HCT116 (cell line): ENCODE data around the gene NPEPL1. TPM values are rescaled to one million over a fixed set of nuclear protein-coding genes. Genes with fewer than 3 reads are reported as not detected.

ENCODE experiments used
- ATAC-seq: fragments of 200-7000 bp; cut with Tn5 transposase; 2 replicates; pipeline ENCODE4 v1.9.1; 2020; ENCODE audit warnings: mild to moderate bottlenecking, moderate library complexity
- BruUV-seq: library from RNA; stranded (reverse); fragments of 400-500 nt; replicated peaks from 2 replicates; lab custom pipeline; 2021; lab: Mats Ljungman, UMichigan
- CTCF ChIA-PET: fragments of 300-600 bp; sonication (Branson Sonifier 250); formaldehyde crosslinking; loops from one replicate; lab custom pipeline; 2021; ENCODE audit warnings: antibody characterized with exemption; lab: Charles Lee
- POLR2A ChIA-PET: fragments of 300-600, 350-600 bp; sonication (Branson Sonifier 250); formaldehyde crosslinking; loops from one replicate; lab custom pipeline; 2021; ENCODE audit warnings: antibody characterized with exemption; lab: Charles Lee
- RAD21 ChIA-PET, 2 experiments: fragments of 300-600 bp; sonication (Branson Sonifier 250); formaldehyde crosslinking; loops; one replicate each; lab custom pipeline; 2023; ENCODE audit warnings: low total read pairs in 2 of 2; ENCODE audit not compliant: uncharacterized antibody in 2 of 2, unreplicated experiment in 2 of 2, low non-redundant PET in 1 of 2; lab: Charles Lee
- DNase-seq: peaks from one replicate; pipeline ENCODE4 v3.0.0-alpha.2; 2010; ENCODE audit warnings: low read depth, low spot score
- H2AFZ ChIP-seq: fragments of 200-600 bp; shearing (Covaris generic), sonication (generic); 2 replicates; pipeline ENCODE4 v1.6.1; 2017; ENCODE audit warnings: low read depth, mixed run types, mixed read lengths, antibody characterized with exemption, low read length; ENCODE audit not compliant: poor library complexity, severe bottlenecking
- H3K27ac ChIP-seq: 2 replicates; pipeline ENCODE4 v1.5.1; 2012; ENCODE audit warnings: low read depth, low read length
- H3K27me3 ChIP-seq: fragments of 200-600 bp; sonication (generic); 2 replicates; pipeline ENCODE4 v1.6.1; 2016; ENCODE audit warnings: mixed run types, low read length, mixed read lengths; ENCODE audit not compliant: insufficient read depth
- H3K36me3 ChIP-seq, 2 experiments: fragments of 200-500 bp in 1 of 2; fragments of 200-600 bp in 1 of 2; sonication (Bioruptor generic) in 1 of 2; sonication (generic) in 1 of 2; 2 replicates each; pipeline versions ENCODE4 v1.5.1 to v1.6.1; 2014 to 2016; ENCODE audit warnings: low read length in 2 of 2, inconsistent platforms in 1 of 2, mixed read lengths in 1 of 2, mixed run types in 1 of 2; ENCODE audit not compliant: insufficient read depth in 2 of 2, control insufficient read depth in 1 of 2
- H3K4me1 ChIP-seq, 2 experiments: fragments of 200-600 bp in 1 of 2; sonication (generic) in 1 of 2; 2 replicates each; pipeline versions ENCODE4 v1.5.1 to v1.6.1; 2012 to 2017; ENCODE audit warnings: low read length in 2 of 2, inconsistent platforms in 1 of 2, mild to moderate bottlenecking in 1 of 2, mixed read lengths in 1 of 2, mixed run types in 1 of 2, moderate library complexity in 1 of 2; ENCODE audit not compliant: insufficient read depth in 2 of 2, control insufficient read depth in 1 of 2
- H3K4me2 ChIP-seq: fragments of 200-600 bp; sonication (generic); 2 replicates; pipeline ENCODE4 v1.6.1; 2017; ENCODE audit warnings: mixed run types, low read length, mixed read lengths
- H3K4me3 ChIP-seq, 2 experiments: fragments of 200-600 bp in 1 of 2; sonication (generic) in 1 of 2; replicated peaks in 1 of 2; 2 replicates each; pipeline ENCODE4 v1.5.1; 2011 to 2016; ENCODE audit warnings: low read length in 2 of 2, control low read depth in 1 of 2, low read depth in 1 of 2, mild to moderate bottlenecking in 1 of 2, mixed read lengths in 1 of 2, mixed run types in 1 of 2
- H3K79me2 ChIP-seq: fragments of 200-600 bp; sonication (generic); 2 replicates; pipeline ENCODE4 v1.6.1; 2017; ENCODE audit warnings: mild to moderate bottlenecking, mixed run types, low read length, moderate library complexity, mixed read lengths; ENCODE audit not compliant: insufficient read depth
- H3K9ac ChIP-seq: fragments of 200-600 bp; sonication (generic); 2 replicates; pipeline ENCODE4 v1.6.1; 2016; ENCODE audit warnings: low read length, mixed read lengths
- H3K9me2 ChIP-seq: fragments of 200-600 bp; sonication (generic), shearing (Covaris generic); 2 replicates; pipeline ENCODE4 v1.6.1; 2017; ENCODE audit warnings: mixed run types, mild to moderate bottlenecking, moderate library complexity; ENCODE audit not compliant: insufficient read depth
- H3K9me3 ChIP-seq, 2 experiments: fragments of 200-500 bp in 1 of 2; fragments of 200-600 bp in 1 of 2; sonication (Bioruptor generic) in 1 of 2; sonication (generic) in 1 of 2; 2 replicates each; pipeline ENCODE4 v1.6.1; 2014 to 2017; ENCODE audit warnings: low read length in 2 of 2, mixed read lengths in 2 of 2, inconsistent platforms in 1 of 2, low read depth in 1 of 2, mild to moderate bottlenecking in 1 of 2, mixed run types in 1 of 2, moderate library complexity in 1 of 2; ENCODE audit not compliant: control insufficient read depth in 1 of 2, insufficient read depth in 1 of 2
- H4K20me1 ChIP-seq: fragments of 200-600 bp; sonication (generic), shearing (Covaris generic); 2 replicates; pipeline ENCODE4 v1.6.1; 2017; ENCODE audit warnings: mixed run types, mild to moderate bottlenecking, moderate library complexity; ENCODE audit not compliant: insufficient read depth
- ATF3 ChIP-seq: IDR thresholded peaks from 2 replicates; pipeline ENCODE4 v1.6.1; 2012
- CTCF ChIP-seq, 3 experiments: fragments of 200-600 bp in 1 of 3; sonication (generic) in 1 of 3; IDR thresholded peaks in 2 of 3; conservative IDR thresholded peaks in 1 of 3; 2 replicates each; pipeline ENCODE4 v1.5.1; 2012 to 2017; ENCODE audit warnings: low read depth in 2 of 3, low read length in 2 of 3, antibody characterized with exemption in 1 of 3, borderline replicate concordance in 1 of 3, control low read depth in 1 of 3, mild to moderate bottlenecking in 1 of 3, mixed read lengths in 1 of 3, mixed run types in 1 of 3, moderate library complexity in 1 of 3; ENCODE audit not compliant: insufficient read depth in 1 of 3
- EZH2 ChIP-seq: fragments of 200-600 bp; sonication (generic); IDR thresholded peaks from 2 replicates; pipeline ENCODE4 v1.6.1; 2017; ENCODE audit warnings: antibody characterized with exemption, mixed run types
- EZH2phosphoT487 ChIP-seq: fragments of 200-600 bp; IDR thresholded peaks from 2 replicates; pipeline ENCODE4 v1.6.1; 2018; ENCODE audit warnings: antibody characterized with exemption, borderline replicate concordance
- JUND ChIP-seq: IDR thresholded peaks from 2 replicates; pipeline ENCODE4 v1.6.1; 2012
- POLR2A ChIP-seq: IDR thresholded peaks from 2 replicates; pipeline ENCODE4 v1.7.0; 2011; ENCODE audit warnings: borderline replicate concordance; ENCODE audit not compliant: insufficient read depth, insufficient read length; ENCODE audit errors: extremely low read depth
- POLR2AphosphoS5 ChIP-seq: IDR thresholded peaks from 2 replicates; pipeline ENCODE4 v1.6.1; 2011; ENCODE audit warnings: mild to moderate bottlenecking, low read depth, low read length, moderate library complexity
- RAD21 ChIP-seq: IDR thresholded peaks from 2 replicates; pipeline ENCODE4 v1.6.1; 2012; ENCODE audit warnings: low read depth, mild to moderate bottlenecking
- TCF7L2 ChIP-seq: IDR thresholded peaks from 2 replicates; pipeline ENCODE4 v1.7.0; 2011; ENCODE audit warnings: borderline replicate concordance, inconsistent platforms; ENCODE audit not compliant: insufficient read depth, insufficient read length; ENCODE audit errors: extremely low read depth
- ZBTB33 ChIP-seq: IDR thresholded peaks from 2 replicates; pipeline ENCODE4 v1.6.1; 2011; ENCODE audit warnings: mild to moderate bottlenecking, low read length, moderate library complexity; ENCODE audit not compliant: insufficient replicate concordance; ENCODE audit errors: extremely low read depth
- ZFX ChIP-seq: fragments of 450-650 bp; IDR thresholded peaks from 2 replicates; pipeline ENCODE4 v1.6.1; 2017
- ZNF274 ChIP-seq: fragments of 200-500 bp; sonication (Bioruptor generic); IDR thresholded peaks from 2 replicates; pipeline ENCODE4 v1.6.1; 2014; ENCODE audit warnings: mild to moderate bottlenecking, low read depth, low read length, inconsistent platforms
- intact Hi-C: fragments of 100-400 bp; cut with micrococcal nuclease; formaldehyde crosslinking; loops from 2 replicates; pipeline ENCODE4 v1.10.0; 2022
- total RNA-seq: library from RNA; stranded (reverse); gene quantifications from one replicate; pipeline ENCODE4 v1.2.1, GENCODE V29; 2021; ENCODE audit not compliant: unreplicated experiment
- TF ChIP-seq, protein P1 (sequence below): IDR thresholded peaks from 2 replicates; pipeline ENCODE4 v1.6.1; 2012

Gene NPEPL1
- total RNA-seq, 1 experiment from 2014 or later: 16.6 TPM

- CTCF ChIA-PET: no interaction called here
- RAD21 ChIA-PET: no interaction called here
- no peaks in the 10 kb centered on the region for H3K79me2 ChIP-seq
- H3K27me3 ChIP-seq: no peaks in the 10 kb centered on the region
- no peak overlapping the region for H3K27ac ChIP-seq
- intact Hi-C loops: no loop called here
- TF ChIP-seq, protein P1, sequence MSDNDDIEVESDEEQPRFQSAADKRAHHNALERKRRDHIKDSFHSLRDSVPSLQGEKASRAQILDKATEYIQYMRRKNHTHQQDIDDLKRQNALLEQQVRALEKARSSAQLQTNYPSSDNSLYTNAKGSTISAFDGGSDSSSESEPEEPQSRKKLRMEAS: no peak
- TF ChIP-seq JUND: no peak
- TF ChIP-seq EZH2: no peak
- no peak for TF ChIP-seq ZNF274
- TF ChIP-seq ZBTB33: no peak
- TF ChIP-seq POLR2A: no peak
- TF ChIP-seq TCF7L2: no peak
- TF ChIP-seq CTCF (IDR thresholded peaks at IDR 0.05 in 2 of 3, conservative IDR thresholded peaks at IDR 0.05 in 1 of 3; ENCODE audit: borderline replicate concordance in 1 of 3, insufficient read depth in 1 of 3, low read depth in 2 of 3, low read length in 2 of 3): no peak
- no peak for TF ChIP-seq EZH2phosphoT487
- TF ChIP-seq ZFX: no peak
- no peak for TF ChIP-seq ATF3
- no peak for TF ChIP-seq RAD21
- TF ChIP-seq POLR2AphosphoS5: no peak
- H3K9ac ChIP-seq: no peak overlapping the region
- H3K9me3 ChIP-seq: no peaks in the 10 kb centered on the region
- ATAC-seq (no peak), DNase-seq (no peak)
- POLR2A ChIA-PET: no interaction called here
- no TSS peak for BruUV-seq
- H4K20me1 ChIP-seq: no peaks in the 10 kb centered on the region
- no peak overlapping the region for H3K4me3 ChIP-seq
- H3K9me2 ChIP-seq: no peaks in the 10 kb centered on the region
- no peaks in the 10 kb centered on the region for H3K4me1 ChIP-seq
- no peak overlapping the region for H3K4me2 ChIP-seq
- H3K36me3 ChIP-seq: peaks cover 0 to 2% of the 10 kb centered on the region in 2 experiments; a peak in 1 of 4 replicates
- H2AFZ ChIP-seq: no peak overlapping the region
These were observed 6.4 kb downstream of the NPEPL1 start for GRCh38 chr20:58698741-58699622.
